Stimulated activated naive B cell treated with anti-CD40 and anti-IgM and Interleukin-4, amounts not matched to agents 10 μg/mL and 1 μg/mL and 100 μg/mL, for 72 hours (primary cell): ENCODE data around the gene DENND4A.
A peak's percentile ranks its signal among the peaks of the same experiment; 100 is the strongest.

ENCODE experiments used
- ATAC-seq, 2 donors: fragments of 150-1000 bp; cut with Tn5 transposase; replicated peaks; 2 replicates each; pipeline ENCODE4 v1.10.0; 2021; ENCODE audit warnings: moderate library complexity in 1 of 2
- DNase-seq: peaks from one replicate; pipeline ENCODE4 v3.0.0; 2021
- H3K27ac Mint-ChIP-seq: one replicate; pipeline ENCODE4 v1.8.0; 2022; ENCODE audit warnings: mild to moderate bottlenecking, mixed read lengths
- H3K27me3 Mint-ChIP-seq, 2 donors: one replicate each; pipeline ENCODE4 v1.8.0; 2022; ENCODE audit warnings: mixed read lengths in 2 of 2
- H3K36me3 Mint-ChIP-seq, 2 donors: one replicate each; pipeline ENCODE4 v1.8.0; 2022; ENCODE audit warnings: mixed read lengths in 2 of 2, mild to moderate bottlenecking in 1 of 2
- H3K4me1 Mint-ChIP-seq, 2 donors: one replicate each; pipeline ENCODE4 v1.8.0; 2022; ENCODE audit warnings: mixed read lengths in 2 of 2, mild to moderate bottlenecking in 1 of 2
- H3K4me3 Mint-ChIP-seq, 2 donors: one replicate each; pipeline ENCODE4 v1.8.0; 2022; ENCODE audit warnings: mild to moderate bottlenecking in 2 of 2, mixed read lengths in 2 of 2, moderate library complexity in 1 of 2
- H3K9me3 Mint-ChIP-seq, 2 donors: one replicate each; pipeline ENCODE4 v1.8.0; 2022; ENCODE audit warnings: mixed read lengths in 2 of 2, mild to moderate bottlenecking in 1 of 2

The DENND4A gene

GRCh38 chr15:65676123-65676522 is 116.0 kb downstream of the DENND4A start:
- H3K4me1 Mint-ChIP-seq = peaks cover 0 to 2% of the 10 kb centered on the region in 2 donors
- no peak overlapping the region for H3K27ac Mint-ChIP-seq
- H3K27me3 Mint-ChIP-seq = no peaks in the 10 kb centered on the region
- DNase-seq (no peak), ATAC-seq (no peak)
- H3K9me3 Mint-ChIP-seq = no peaks in the 10 kb centered on the region
- H3K36me3 Mint-ChIP-seq = peaks cover 16 to 26% of the 10 kb centered on the region in 2 donors
- no peak overlapping the region for H3K4me3 Mint-ChIP-seq

- Mint-ChIP-seq H3K36me3 (peaks cover 14 to 21% of the 10 kb centered on the region in 2 donors), H3K27ac (no peak overlapping the region), H3K4me3 (no peak overlapping the region), H3K4me1 (peaks cover 0 to 2% of the 10 kb centered on the region in 2 donors), H3K9me3 (no peaks in the 10 kb centered on the region), H3K27me3 (no peaks in the 10 kb centered on the region)
- DNase-seq (no peak), ATAC-seq (no peak)
Measured at GRCh38 chr15:65675551-65675950, 116.5 kb downstream of the DENND4A start.

GRCh38 chr15:65666257-65666656 is 125.8 kb downstream of the DENND4A start:
- Mint-ChIP-seq H3K36me3 (peaks cover 22 to 42% of the 10 kb centered on the region in 2 donors), H3K4me3 (no peak overlapping the region), H3K4me1 (peaks cover 4 to 7% of the 10 kb centered on the region in 2 donors), H3K27ac (peak overlapping the region; percentile 81), H3K27me3 (no peaks in the 10 kb centered on the region), H3K9me3 (no peaks in the 10 kb centered on the region)
- DNase-seq (no peak), ATAC-seq (no peak)

- H3K4me1 Mint-ChIP-seq = peaks cover 8 to 16% of the 10 kb centered on the region in 2 donors
- DNase-seq (peak; percentile 15), ATAC-seq (peak; percentile 74 to 89)
- peak overlapping the region; percentile 62 for H3K27ac Mint-ChIP-seq
- H3K36me3 Mint-ChIP-seq = peaks cover 21 to 45% of the 10 kb centered on the region in 2 donors
- H3K27me3 Mint-ChIP-seq = no peaks in the 10 kb centered on the region
- H3K9me3 Mint-ChIP-seq = no peaks in the 10 kb centered on the region
- no peak overlapping the region for H3K4me3 Mint-ChIP-seq
Measured at GRCh38 chr15:65663521-65663920, 128.6 kb downstream of the DENND4A start.

GRCh38 chr15:65660927-65661326 is 131.2 kb downstream of the DENND4A start:
- Mint-ChIP-seq H3K27ac (no peak overlapping the region), H3K9me3 (no peaks in the 10 kb centered on the region), H3K4me1 (peaks cover 8 to 16% of the 10 kb centered on the region in 2 donors), H3K4me3 (no peak overlapping the region), H3K36me3 (peaks cover 17 to 40% of the 10 kb centered on the region in 2 donors), H3K27me3 (no peaks in the 10 kb centered on the region)
- ATAC-seq (no peak), DNase-seq (no peak)

GRCh38 chr15:65659502-65660052 is 132.5 kb downstream of the DENND4A start:
- DNase-seq (no peak), ATAC-seq (peak; percentile 58 to 63)
- H3K27ac Mint-ChIP-seq = peak overlapping the region; percentile 25
- no peak overlapping the region for H3K4me3 Mint-ChIP-seq
- no peaks in the 10 kb centered on the region for H3K27me3 Mint-ChIP-seq
- H3K4me1 Mint-ChIP-seq = peaks cover 8 to 16% of the 10 kb centered on the region in 2 donors
- H3K9me3 Mint-ChIP-seq = no peaks in the 10 kb centered on the region
- peaks cover 14 to 39% of the 10 kb centered on the region in 2 donors for H3K36me3 Mint-ChIP-seq

GRCh38 chr15:65655457-65655856 is 136.6 kb downstream of the DENND4A start:
- Mint-ChIP-seq H3K27me3 (no peaks in the 10 kb centered on the region), H3K27ac (peak overlapping the region; percentile 42)

GRCh38 chr15:65655026-65655425 is 137.1 kb downstream of the DENND4A start:
- DNase-seq (no peak), ATAC-seq (no peak)
- H3K4me3 Mint-ChIP-seq = no peak overlapping the region
- peaks cover 42 to 57% of the 10 kb centered on the region in 2 donors for H3K36me3 Mint-ChIP-seq
- peaks cover 7 to 16% of the 10 kb centered on the region in 2 donors for H3K4me1 Mint-ChIP-seq
- H3K27me3 Mint-ChIP-seq = no peaks in the 10 kb centered on the region
- H3K9me3 Mint-ChIP-seq = no peaks in the 10 kb centered on the region
- no peak overlapping the region for H3K27ac Mint-ChIP-seq

More at GRCh38 chr15:65655457-65655856, 136.6 kb downstream of the DENND4A start:
- H3K4me1 Mint-ChIP-seq = peaks cover 6 to 14% of the 10 kb centered on the region in 2 donors
- ATAC-seq (no peak), DNase-seq (no peak)
- no peaks in the 10 kb centered on the region for H3K9me3 Mint-ChIP-seq
- peaks cover 39 to 56% of the 10 kb centered on the region in 2 donors for H3K36me3 Mint-ChIP-seq
- no peak overlapping the region for H3K4me3 Mint-ChIP-seq

- Mint-ChIP-seq H3K4me1 (peaks cover 7 to 11% of the 10 kb centered on the region in 2 donors), H3K27me3 (no peaks in the 10 kb centered on the region), H3K9me3 (no peaks in the 10 kb centered on the region), H3K27ac (peak overlapping the region; percentile 84), H3K4me3 (no peak overlapping the region), H3K36me3 (peaks cover 42 to 57% of the 10 kb centered on the region in 2 donors)
- DNase-seq = no peak
- ATAC-seq = no peak
Measured at GRCh38 chr15:65653801-65654521, 138.1 kb downstream of the DENND4A start.

GRCh38 chr15:65653341-65653740 is 138.8 kb downstream of the DENND4A start:
- Mint-ChIP-seq H3K4me1 (peaks cover 7 to 11% of the 10 kb centered on the region in 2 donors), H3K27me3 (no peaks in the 10 kb centered on the region), H3K4me3 (no peak overlapping the region), H3K36me3 (peaks cover 40 to 53% of the 10 kb centered on the region in 2 donors), H3K27ac (peak overlapping the region; percentile 43), H3K9me3 (no peaks in the 10 kb centered on the region)
- no peak for DNase-seq
- no peak for ATAC-seq

- no peaks in the 10 kb centered on the region for H3K9me3 Mint-ChIP-seq
- DNase-seq (no peak), ATAC-seq (no peak)
- peaks cover 42 to 59% of the 10 kb centered on the region in 2 donors for H3K36me3 Mint-ChIP-seq
- H3K27ac Mint-ChIP-seq = peak overlapping the region; percentile 65
- peaks cover 7 to 11% of the 10 kb centered on the region in 2 donors for H3K4me1 Mint-ChIP-seq
- H3K4me3 Mint-ChIP-seq = no peak overlapping the region
- no peaks in the 10 kb centered on the region for H3K27me3 Mint-ChIP-seq
Measured at GRCh38 chr15:65651831-65652749, 140.0 kb downstream of the DENND4A start.

GRCh38 chr15:65651042-65651322 is 141.1 kb downstream of the DENND4A start:
- DNase-seq (no peak), ATAC-seq (no peak)
- no peak overlapping the region for H3K4me3 Mint-ChIP-seq
- no peaks in the 10 kb centered on the region for H3K9me3 Mint-ChIP-seq
- peaks cover 50 to 63% of the 10 kb centered on the region in 2 donors for H3K36me3 Mint-ChIP-seq
- peaks cover 7 to 11% of the 10 kb centered on the region in 2 donors for H3K4me1 Mint-ChIP-seq
- no peaks in the 10 kb centered on the region for H3K27me3 Mint-ChIP-seq
- H3K27ac Mint-ChIP-seq = no peak overlapping the region

GRCh38 chr15:65650312-65651041 is 141.6 kb downstream of the DENND4A start:
- ATAC-seq (no peak), DNase-seq (no peak)
- H3K27ac Mint-ChIP-seq = no peak overlapping the region
- peaks cover 51 to 61% of the 10 kb centered on the region in 2 donors for H3K36me3 Mint-ChIP-seq
- no peak overlapping the region for H3K4me3 Mint-ChIP-seq
- H3K4me1 Mint-ChIP-seq = peaks cover 8 to 11% of the 10 kb centered on the region in 2 donors
- no peaks in the 10 kb centered on the region for H3K27me3 Mint-ChIP-seq
- H3K9me3 Mint-ChIP-seq = no peaks in the 10 kb centered on the region

GRCh38 chr15:65646486-65646885 is 145.6 kb downstream of the DENND4A start:
- Mint-ChIP-seq H3K27ac (peak overlapping the region; percentile 67), H3K9me3 (no peaks in the 10 kb centered on the region), H3K36me3 (peaks cover 25 to 37% of the 10 kb centered on the region in 2 donors), H3K27me3 (no peaks in the 10 kb centered on the region), H3K4me3 (no peak overlapping the region), H3K4me1 (peaks cover 7 to 11% of the 10 kb centered on the region in 2 donors)
- ATAC-seq (no peak), DNase-seq (no peak)
